ENCODE data around the gene SEMA5A. TPM values are rescaled to one million over a fixed set of nuclear protein-coding genes. Genes with fewer than 3 reads are reported as not detected.

The SEMA5A gene
- total RNA-seq, 4 donors from 2014 or later: 2.6 to 36.5 (median 4.7) TPM

DNA sequence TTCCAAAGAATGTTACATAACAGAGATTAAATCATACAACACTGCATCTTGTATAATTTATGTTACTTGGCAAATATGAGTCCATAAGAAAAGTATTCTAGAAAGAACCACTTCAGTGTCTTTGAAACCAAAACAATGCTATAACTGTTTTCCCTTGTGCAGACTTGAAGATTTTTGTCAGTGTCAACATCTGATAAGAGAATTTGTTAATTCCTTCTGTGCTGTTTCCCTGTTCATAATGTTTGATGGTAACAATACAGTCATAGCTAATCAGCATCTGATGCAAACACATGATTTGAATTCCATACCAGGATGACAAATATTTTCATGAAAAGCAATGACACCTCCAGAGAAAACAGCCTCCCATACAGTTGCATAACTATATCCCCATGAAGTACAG, 306.8 kb downstream of the SEMA5A start:
- TF ChIP-seq, protein P1, sequence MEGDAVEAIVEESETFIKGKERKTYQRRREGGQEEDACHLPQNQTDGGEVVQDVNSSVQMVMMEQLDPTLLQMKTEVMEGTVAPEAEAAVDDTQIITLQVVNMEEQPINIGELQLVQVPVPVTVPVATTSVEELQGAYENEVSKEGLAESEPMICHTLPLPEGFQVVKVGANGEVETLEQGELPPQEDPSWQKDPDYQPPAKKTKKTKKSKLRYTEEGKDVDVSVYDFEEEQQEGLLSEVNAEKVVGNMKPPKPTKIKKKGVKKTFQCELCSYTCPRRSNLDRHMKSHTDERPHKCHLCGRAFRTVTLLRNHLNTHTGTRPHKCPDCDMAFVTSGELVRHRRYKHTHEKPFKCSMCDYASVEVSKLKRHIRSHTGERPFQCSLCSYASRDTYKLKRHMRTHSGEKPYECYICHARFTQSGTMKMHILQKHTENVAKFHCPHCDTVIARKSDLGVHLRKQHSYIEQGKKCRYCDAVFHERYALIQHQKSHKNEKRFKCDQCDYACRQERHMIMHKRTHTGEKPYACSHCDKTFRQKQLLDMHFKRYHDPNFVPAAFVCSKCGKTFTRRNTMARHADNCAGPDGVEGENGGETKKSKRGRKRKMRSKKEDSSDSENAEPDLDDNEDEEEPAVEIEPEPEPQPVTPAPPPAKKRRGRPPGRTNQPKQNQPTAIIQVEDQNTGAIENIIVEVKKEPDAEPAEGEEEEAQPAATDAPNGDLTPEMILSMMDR (IDR thresholded peaks at IDR 0.05; ENCODE audit: low read depth): no peak

DNA sequence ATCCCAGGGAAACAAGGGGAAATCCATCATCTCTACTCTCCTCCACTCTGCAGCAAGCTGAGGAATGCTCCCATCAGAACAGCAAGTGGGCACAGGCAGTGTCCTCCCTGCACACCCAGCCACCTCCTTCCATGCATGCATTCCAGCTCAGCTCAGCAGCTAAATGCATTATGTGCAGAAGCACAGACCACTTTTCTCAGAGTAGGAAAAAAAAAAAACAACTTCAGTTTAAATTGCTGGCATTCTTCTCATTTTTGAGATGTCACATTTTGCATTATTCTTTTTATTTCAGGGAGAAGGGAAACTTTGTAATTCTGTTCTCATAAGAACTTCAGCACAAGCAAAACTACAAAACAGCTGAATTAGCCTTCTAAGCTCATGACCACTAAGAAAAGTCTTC, 312.2 kb downstream of the SEMA5A start:
- TF ChIP-seq, protein P1 (IDR thresholded peaks at IDR 0.05; ENCODE audit: low read depth): no peak

DNA sequence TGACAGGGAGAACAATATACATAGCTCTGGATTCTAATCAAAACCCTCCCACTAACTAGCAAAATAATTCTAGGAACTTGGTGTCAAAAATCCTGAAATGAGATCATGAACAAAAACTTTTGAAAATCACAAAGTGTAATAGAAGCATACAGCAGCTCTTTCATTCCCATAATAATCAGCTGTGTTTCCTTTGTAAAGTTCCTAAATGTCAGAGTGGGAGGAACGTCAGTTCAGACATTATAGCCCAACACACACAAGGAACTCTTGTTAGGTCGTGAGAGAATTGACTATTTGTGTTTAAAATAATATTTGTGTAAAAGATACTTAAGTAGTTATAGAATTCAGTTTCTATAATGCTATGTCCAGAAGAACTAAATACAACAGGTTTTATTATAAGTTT, 312.8 kb downstream of the SEMA5A start:
- TF ChIP-seq, protein P1 (IDR thresholded peaks at IDR 0.05; ENCODE audit: low read depth): no peak

DNA sequence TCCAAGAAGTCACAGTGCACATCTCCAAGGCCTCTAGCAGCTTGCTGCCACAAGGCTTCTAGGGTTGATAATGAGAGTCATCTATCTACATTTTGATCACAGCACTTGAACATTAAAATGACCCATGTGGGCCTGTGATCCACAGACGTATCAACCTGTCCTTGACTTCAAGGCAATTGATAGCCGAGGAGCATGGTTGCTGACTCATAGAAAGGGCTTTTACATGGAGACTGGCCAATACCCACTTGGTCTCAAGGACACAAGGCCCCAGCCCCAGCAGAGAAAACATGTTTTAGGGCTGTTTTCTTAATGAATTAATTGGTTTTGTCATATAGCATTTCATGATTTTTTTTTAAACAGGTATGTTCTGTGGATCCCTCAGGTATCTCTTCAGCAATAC, 314.0 kb downstream of the SEMA5A start:
- TF ChIP-seq, protein P1 (IDR thresholded peaks at IDR 0.05; ENCODE audit: low read depth): no peak

GRCh38 chr5:9230355-9230754, 315.5 kb downstream of the SEMA5A start:
- TF ChIP-seq, protein P1 (IDR thresholded peaks at IDR 0.05; ENCODE audit: low read depth): no peak

DNA sequence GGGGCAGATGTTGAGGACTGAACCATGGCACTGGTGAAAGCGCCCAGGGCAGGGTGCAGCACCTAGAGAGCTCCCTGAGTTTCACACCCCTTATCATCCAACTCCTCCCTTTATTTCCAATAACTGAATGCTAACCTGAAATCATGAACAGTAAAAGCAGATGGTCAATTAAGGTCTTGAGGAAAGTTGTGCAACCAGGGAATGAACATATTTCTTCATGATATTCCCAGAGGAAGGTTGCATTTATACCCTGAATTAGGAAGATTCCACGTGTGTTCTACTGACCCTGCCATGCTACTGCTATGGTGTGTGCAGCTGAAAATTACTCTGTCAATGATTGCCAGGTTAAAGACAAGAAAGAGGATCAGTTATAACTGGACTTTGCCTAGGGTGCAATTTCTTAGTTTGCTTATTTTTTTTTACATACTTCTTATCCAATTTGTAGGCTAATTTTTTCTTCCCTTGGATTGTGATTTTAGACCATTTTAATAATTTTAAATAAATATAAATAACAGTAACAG, 319.8 kb downstream of the SEMA5A start:
- TF ChIP-seq, protein P1 (IDR thresholded peaks at IDR 0.05; ENCODE audit: low read depth): no peak

GRCh38 chr5:9222054-9222976, 323.6 kb downstream of the SEMA5A start:
- TF ChIP-seq, protein P1 (IDR thresholded peaks at IDR 0.05; ENCODE audit: low read depth): no peak
